GM19438 (cell line): ENCODE data around the gene FABP3.
A peak's percentile ranks its signal among the peaks of the same experiment; 100 is the strongest.
"Not testable (repeated sequence)": the region's sequence is repeated elsewhere in the genome, so short reads cannot be mapped to it uniquely, and the experiment has no call there.

Source experiments
- ATAC-seq: cut with Tn5 transposase; IDR thresholded peaks from one replicate; pipeline ENCODE4 v1.9.1; 2021; ENCODE audit warnings: low read depth; ENCODE audit not compliant: unreplicated experiment

The FABP3 gene

GRCh38 chr1:31399976-31400375 lies 27.1 kb upstream of the FABP3 start:
- no peak for ATAC-seq

DNA sequence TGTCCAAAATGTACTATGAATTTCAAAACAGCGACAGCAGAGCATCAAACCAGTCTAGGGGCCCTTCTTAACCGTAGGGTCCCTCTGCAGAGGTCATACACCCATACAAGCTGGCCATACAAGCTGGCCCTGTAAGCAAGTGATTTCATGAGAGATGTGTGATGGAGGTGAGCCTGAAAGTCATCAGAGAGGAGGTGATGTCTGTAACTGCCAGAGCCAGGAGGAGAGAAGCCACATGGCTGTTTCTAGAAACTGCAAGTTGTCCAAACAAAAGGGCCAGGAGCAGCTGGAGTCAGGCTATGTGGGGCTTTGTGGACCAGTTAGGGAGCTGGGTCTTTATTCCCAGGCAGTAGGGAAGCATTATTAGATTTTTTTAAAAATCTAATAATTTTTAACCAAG lies 25.4 kb upstream of the FABP3 start:
- no peak for ATAC-seq

- ATAC-seq: no peak
These were observed 24.7 kb upstream of the FABP3 start for GRCh38 chr1:31397360-31398095.

DNA sequence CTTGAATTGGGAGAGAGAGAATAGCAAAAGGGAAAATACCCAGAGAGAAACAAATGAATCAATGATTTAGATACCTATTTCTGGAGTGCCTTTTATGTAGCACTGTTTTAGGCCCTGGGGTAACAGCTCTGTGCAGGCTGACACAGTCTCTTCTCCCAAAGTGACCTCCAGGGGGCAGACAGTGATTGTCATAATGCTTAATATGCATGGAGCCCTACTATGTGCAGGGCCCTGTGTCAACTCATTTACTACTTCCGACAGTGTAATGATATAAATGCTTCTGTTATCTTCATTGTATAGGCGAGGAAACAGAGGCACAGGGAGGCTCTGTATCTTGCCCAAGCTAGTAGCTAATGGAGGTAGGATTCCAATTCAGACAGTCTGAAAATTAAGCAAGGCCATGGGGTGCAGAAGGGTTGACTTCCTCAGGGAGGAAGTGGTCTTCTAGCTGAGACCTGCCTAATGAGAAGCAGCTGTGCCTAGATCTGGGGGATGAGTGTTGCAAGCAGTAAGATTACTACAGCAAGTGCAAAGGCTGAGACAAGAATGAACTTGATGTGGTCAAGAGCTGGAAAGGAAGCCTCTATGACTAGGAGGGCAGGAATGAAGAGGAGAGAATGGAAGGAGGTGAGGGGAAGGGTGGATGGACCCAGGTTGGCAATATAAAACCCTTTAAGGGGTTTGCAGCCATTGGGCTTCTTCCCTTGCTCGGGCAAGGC lies 23.9 kb upstream of the FABP3 start:
- no peak for ATAC-seq

DNA sequence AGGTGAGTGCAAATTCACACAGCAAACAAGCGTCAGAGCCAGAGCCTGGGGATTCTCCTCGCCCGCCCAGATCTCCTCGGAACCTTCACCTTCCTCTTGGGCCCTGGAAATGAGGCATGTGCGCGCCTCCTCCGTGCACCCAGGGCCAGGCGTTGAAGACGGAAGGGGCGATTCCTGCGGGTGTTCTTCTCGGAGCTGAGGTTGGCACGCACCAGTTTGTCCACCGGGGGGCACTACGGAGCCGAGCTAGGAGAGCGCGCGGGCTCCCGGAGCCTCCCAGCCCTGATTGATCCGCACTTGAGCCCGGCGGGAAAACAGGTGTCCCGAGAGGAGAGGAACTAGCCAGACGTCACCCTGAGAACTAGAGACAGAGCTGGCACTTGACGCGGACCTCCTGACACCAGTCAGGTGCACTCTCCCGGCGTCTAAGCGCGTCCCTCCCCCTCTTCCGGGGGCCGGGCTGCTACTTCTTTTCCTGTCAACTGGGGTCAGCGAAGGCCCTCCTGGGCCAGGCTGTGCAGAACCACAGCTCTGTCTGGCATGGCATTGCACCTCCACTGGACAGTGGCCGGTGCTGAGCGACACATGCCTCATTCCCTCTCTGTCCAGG lies 21.8 kb upstream of the FABP3 start:
- peak; percentile 63 for ATAC-seq

DNA sequence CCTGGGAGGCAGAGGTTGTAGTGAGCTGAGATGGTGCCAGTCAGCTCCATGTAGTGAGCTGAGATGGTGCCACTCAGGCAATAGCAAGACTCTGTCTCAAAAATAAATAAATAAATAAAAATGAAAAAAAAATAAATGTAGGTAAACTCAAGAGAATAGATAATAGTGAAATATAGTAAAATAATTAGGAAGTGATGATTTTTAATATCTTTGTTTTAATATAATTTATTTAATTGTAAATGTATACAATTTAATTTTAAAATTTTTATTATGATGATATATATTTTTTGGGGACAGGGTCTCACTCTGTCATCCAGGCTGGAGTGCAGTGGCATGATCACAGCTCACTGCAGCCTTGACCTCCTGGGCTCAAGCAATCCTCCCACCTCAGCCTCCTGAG lies 20.6 kb upstream of the FABP3 start:
- no peak for ATAC-seq

GRCh38 chr1:31390071-31390470 lies 17.2 kb upstream of the FABP3 start:
- no peak for ATAC-seq

DNA sequence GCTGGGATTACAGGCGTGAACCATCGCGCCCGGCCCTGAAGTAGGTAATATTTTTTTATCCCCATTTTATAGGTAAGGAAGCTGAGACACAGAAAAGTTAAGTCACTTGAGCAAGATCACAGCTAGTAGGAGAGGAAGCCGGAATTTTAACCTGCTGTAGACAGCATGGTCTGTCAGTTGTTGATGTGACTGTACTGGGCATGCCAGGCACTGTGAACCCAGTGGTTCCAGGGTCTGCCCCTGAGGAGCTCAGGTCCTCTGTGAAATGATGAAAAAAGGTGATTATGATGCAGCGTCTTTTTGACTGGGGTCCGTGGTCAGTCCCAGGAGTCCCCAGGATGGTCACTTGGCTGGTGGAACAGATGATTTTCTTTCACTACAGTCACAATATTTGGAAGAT lies 16.7 kb upstream of the FABP3 start:
- ATAC-seq: no peak

DNA sequence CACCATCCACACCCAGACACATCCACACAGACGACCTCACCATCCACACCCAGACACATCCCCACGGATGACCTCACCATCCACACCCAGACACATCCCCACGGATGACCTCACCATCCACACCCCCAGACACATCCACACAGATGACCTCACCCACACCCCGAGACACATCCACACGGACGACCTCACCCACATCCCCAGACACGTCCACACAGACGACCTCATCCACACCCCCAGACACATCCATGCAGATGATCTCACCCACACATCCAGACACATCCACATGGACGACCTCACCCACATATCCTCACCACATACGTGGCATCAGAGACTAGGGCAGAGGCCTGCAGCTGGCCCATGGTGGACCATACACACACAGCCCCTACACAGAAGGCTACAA lies 14.7 kb upstream of the FABP3 start:
- ATAC-seq: no peak

GRCh38 chr1:31386576-31387243 lies 13.8 kb upstream of the FABP3 start:
- ATAC-seq: not testable (repeated sequence)

- no peak for ATAC-seq
These were observed 11.1 kb upstream of the FABP3 start for GRCh38 chr1:31383967-31384366.

DNA sequence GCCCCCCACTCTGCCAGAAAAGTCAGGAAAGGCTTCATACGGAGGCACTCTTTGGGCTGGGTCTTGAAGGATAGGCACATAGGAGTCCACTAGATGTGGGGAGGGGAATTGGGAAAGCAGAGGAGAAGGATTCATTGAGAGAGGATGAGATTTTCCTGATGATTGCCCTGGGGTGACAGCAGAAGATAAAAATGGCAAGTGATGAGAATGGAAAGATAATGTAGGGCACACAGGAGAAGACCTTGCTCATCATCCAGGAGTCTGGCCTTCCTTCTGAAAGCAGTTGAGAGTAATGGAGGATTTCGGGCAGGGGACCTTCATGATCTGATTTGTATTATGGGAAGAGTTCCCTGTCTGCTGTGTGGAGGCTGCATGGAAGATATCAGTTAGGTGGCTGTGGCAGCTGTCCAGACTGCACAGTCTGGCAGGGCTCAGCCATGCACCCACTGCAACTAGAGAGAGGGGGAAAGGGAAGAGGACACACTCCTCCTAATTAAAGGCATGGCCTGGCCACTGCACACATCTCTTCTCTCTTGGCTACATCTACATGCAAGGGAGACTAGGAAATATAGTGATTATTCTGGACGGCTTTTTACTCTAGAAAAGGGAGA lies 9.6 kb upstream of the FABP3 start:
- no peak for ATAC-seq

- ATAC-seq: no peak
These were observed 8.8 kb upstream of the FABP3 start for GRCh38 chr1:31381394-31382294.

DNA sequence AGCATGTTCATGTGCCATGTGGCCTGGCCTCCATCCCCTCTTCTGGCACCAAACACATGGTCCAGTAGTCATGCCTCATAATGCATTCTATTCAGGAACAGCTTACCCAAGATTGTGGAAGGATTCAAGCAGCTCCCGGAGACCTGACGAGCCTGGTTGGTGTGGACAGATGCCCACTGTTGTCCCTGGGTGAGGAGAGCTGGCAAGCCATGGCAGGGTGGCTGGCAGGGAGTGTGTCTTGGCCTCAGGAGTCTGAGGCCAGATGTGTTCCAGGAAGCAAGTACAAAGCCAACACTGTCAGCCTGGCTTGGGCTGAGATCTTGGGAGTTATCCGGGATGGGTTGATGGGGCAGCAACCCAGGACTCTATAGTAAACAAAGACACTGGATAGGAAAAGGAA lies 7.3 kb upstream of the FABP3 start:
- no peak for ATAC-seq

DNA sequence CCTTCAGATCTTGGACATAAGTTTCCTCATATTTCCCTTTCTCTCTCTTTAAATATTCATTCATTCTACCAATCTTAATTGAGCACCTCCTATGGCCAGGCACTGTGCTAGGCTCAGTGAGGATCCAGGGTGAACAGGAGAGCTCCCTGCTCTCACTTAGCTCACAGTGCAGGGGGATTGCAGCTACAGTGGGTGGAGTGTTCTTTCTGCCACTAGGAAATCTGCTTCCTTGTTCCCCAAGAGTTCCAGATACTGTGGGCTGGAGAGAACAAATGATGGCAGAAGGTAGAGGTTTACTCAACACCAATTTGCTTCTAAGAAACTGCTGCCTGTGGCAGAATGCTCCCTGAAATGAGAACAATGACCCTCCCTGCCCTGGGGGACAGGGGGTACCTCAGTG lies 5.1 kb upstream of the FABP3 start:
- no peak for ATAC-seq

GRCh38 chr1:31377364-31377863 lies 4.5 kb upstream of the FABP3 start:
- ATAC-seq: no peak

- ATAC-seq: no peak
These were observed 3.7 kb upstream of the FABP3 start for GRCh38 chr1:31376375-31377134.

GRCh38 chr1:31374511-31375196 lies 1.8 kb upstream of the FABP3 start:
- no peak for ATAC-seq
